ENCODE data around the gene EIF4EBP2. TPM values are rescaled to one million over a fixed set of nuclear protein-coding genes. Genes with fewer than 3 reads are reported as not detected.

The EIF4EBP2 gene
- total and polyA plus RNA-seq, 9 donors: 32.9 to 69.8 (median 61.6) TPM

GRCh38 chr10:70404787-70405036 lies 767 bp downstream of the EIF4EBP2 start:
- Histone ChIP-seq H3K4me1 (ENCODE audit: control insufficient read depth, insufficient read depth, low read length) (peaks cover 25% of the 10 kb centered on the region), H3K4me3 (ENCODE audit: low read length) (peak overlapping the region; percentile 86), H3K27ac (ENCODE audit: low read length) (peak overlapping the region; percentile 83), H3K27me3 (ENCODE audit: control insufficient read depth, insufficient read depth, low read length) (no peaks in the 10 kb centered on the region), H3K9me3 (replicated peaks; ENCODE audit: control insufficient read depth, low read depth, low read length) (no peaks in the 10 kb centered on the region), H3K36me3 (ENCODE audit: control insufficient read depth, insufficient read depth, low read length) (no peaks in the 10 kb centered on the region)
- peak; percentile 59 for DNase-seq
- WGBS (ENCODE audit: insufficient coverage): 0% methylated on average over 4 of the region's 11 CpGs

- Histone ChIP-seq H3K4me1 (ENCODE audit: control insufficient read depth, insufficient read depth, low read length) (peaks cover 25% of the 10 kb centered on the region), H3K27ac (ENCODE audit: low read length) (peak overlapping the region; percentile 83), H3K36me3 (ENCODE audit: control insufficient read depth, insufficient read depth, low read length) (no peaks in the 10 kb centered on the region), H3K9me3 (replicated peaks; ENCODE audit: control insufficient read depth, low read depth, low read length) (no peaks in the 10 kb centered on the region), H3K27me3 (ENCODE audit: control insufficient read depth, insufficient read depth, low read length) (no peaks in the 10 kb centered on the region), H3K4me3 (ENCODE audit: low read length) (peak overlapping the region; percentile 86)
- peak; percentile 97 for DNase-seq
- 2% methylated on average over 14 of the region's 18 CpGs for WGBS (ENCODE audit: insufficient coverage)
These were observed 1.3 kb downstream of the EIF4EBP2 start for GRCh38 chr10:70405037-70405824.

- H3K4me3 ChIP-seq (ENCODE audit: low read length): no peak overlapping the region
- no peaks in the 10 kb centered on the region for H3K36me3 ChIP-seq (ENCODE audit: control insufficient read depth, insufficient read depth, low read length)
- no peak overlapping the region for H3K27ac ChIP-seq (ENCODE audit: low read length)
- 95% methylated on average over 3 of the region's 3 CpGs for WGBS (ENCODE audit: insufficient coverage)
- no peaks in the 10 kb centered on the region for H3K27me3 ChIP-seq (ENCODE audit: control insufficient read depth, insufficient read depth, low read length)
- peaks cover 18% of the 10 kb centered on the region for H3K4me1 ChIP-seq (ENCODE audit: control insufficient read depth, insufficient read depth, low read length)
- no peaks in the 10 kb centered on the region for H3K9me3 ChIP-seq (replicated peaks; ENCODE audit: control insufficient read depth, low read depth, low read length)
- DNase-seq: no peak
These were observed 5.8 kb downstream of the EIF4EBP2 start for GRCh38 chr10:70409772-70410171.

GRCh38 chr10:70410608-70411007 lies 6.7 kb downstream of the EIF4EBP2 start:
- WGBS (ENCODE audit: insufficient coverage): no CpG with 5 or more reads among the region's 1 CpG
- peaks cover 10% of the 10 kb centered on the region for H3K4me1 ChIP-seq (ENCODE audit: control insufficient read depth, insufficient read depth, low read length)
- H3K27me3 ChIP-seq (ENCODE audit: control insufficient read depth, insufficient read depth, low read length): no peaks in the 10 kb centered on the region
- H3K36me3 ChIP-seq (ENCODE audit: control insufficient read depth, insufficient read depth, low read length): no peaks in the 10 kb centered on the region
- no peak for DNase-seq
- H3K27ac ChIP-seq (ENCODE audit: low read length): no peak overlapping the region
- no peak overlapping the region for H3K4me3 ChIP-seq (ENCODE audit: low read length)
- no peaks in the 10 kb centered on the region for H3K9me3 ChIP-seq (replicated peaks; ENCODE audit: control insufficient read depth, low read depth, low read length)

- no CpG with 5 or more reads among the region's 4 CpGs for WGBS (ENCODE audit: insufficient coverage)
- H3K4me1 ChIP-seq (ENCODE audit: control insufficient read depth, insufficient read depth, low read length): peaks cover 4% of the 10 kb centered on the region
These were observed 8.4 kb downstream of the EIF4EBP2 start for GRCh38 chr10:70412356-70412755.

GRCh38 chr10:70417568-70417967 lies 13.6 kb downstream of the EIF4EBP2 start:
- Histone ChIP-seq H3K4me1 (ENCODE audit: control insufficient read depth, insufficient read depth, low read length) (no peaks in the 10 kb centered on the region), H3K9me3 (replicated peaks; ENCODE audit: control insufficient read depth, low read depth, low read length) (no peaks in the 10 kb centered on the region), H3K27ac (ENCODE audit: low read length) (no peak overlapping the region), H3K4me3 (ENCODE audit: low read length) (no peak overlapping the region), H3K27me3 (ENCODE audit: control insufficient read depth, insufficient read depth, low read length) (no peaks in the 10 kb centered on the region), H3K36me3 (ENCODE audit: control insufficient read depth, insufficient read depth, low read length) (peaks cover 26% of the 10 kb centered on the region)
- no CpG with 5 or more reads among the region's 1 CpG for WGBS (ENCODE audit: insufficient coverage)
- no peak for DNase-seq

More at GRCh38 chr10:70412356-70412755, 8.4 kb downstream of the EIF4EBP2 start:
- Histone ChIP-seq H3K36me3 (ENCODE audit: control insufficient read depth, insufficient read depth, low read length) (no peaks in the 10 kb centered on the region), H3K27ac (ENCODE audit: low read length) (no peak overlapping the region), H3K4me3 (ENCODE audit: low read length) (no peak overlapping the region), H3K9me3 (replicated peaks; ENCODE audit: control insufficient read depth, low read depth, low read length) (no peaks in the 10 kb centered on the region), H3K27me3 (ENCODE audit: control insufficient read depth, insufficient read depth, low read length) (no peaks in the 10 kb centered on the region)
- no peak for DNase-seq

GRCh38 chr10:70418229-70418628 lies 14.3 kb downstream of the EIF4EBP2 start:
- Histone ChIP-seq H3K36me3 (ENCODE audit: control insufficient read depth, insufficient read depth, low read length) (peaks cover 31% of the 10 kb centered on the region), H3K27ac (ENCODE audit: low read length) (no peak overlapping the region), H3K27me3 (ENCODE audit: control insufficient read depth, insufficient read depth, low read length) (no peaks in the 10 kb centered on the region), H3K4me3 (ENCODE audit: low read length) (no peak overlapping the region), H3K9me3 (replicated peaks; ENCODE audit: control insufficient read depth, low read depth, low read length) (no peaks in the 10 kb centered on the region), H3K4me1 (ENCODE audit: control insufficient read depth, insufficient read depth, low read length) (no peaks in the 10 kb centered on the region)
- no peak for DNase-seq
- WGBS (ENCODE audit: insufficient coverage): no CpG with 5 or more reads among the region's 1 CpG

- H3K36me3 ChIP-seq (ENCODE audit: control insufficient read depth, insufficient read depth, low read length): peaks cover 33% of the 10 kb centered on the region
- WGBS (ENCODE audit: insufficient coverage): 100% methylated on average over 2 of the region's 3 CpGs
- no peak overlapping the region for H3K27ac ChIP-seq (ENCODE audit: low read length)
- no peak for DNase-seq
- H3K4me3 ChIP-seq (ENCODE audit: low read length): no peak overlapping the region
- H3K4me1 ChIP-seq (ENCODE audit: control insufficient read depth, insufficient read depth, low read length): no peaks in the 10 kb centered on the region
- H3K27me3 ChIP-seq (ENCODE audit: control insufficient read depth, insufficient read depth, low read length): no peaks in the 10 kb centered on the region
- no peaks in the 10 kb centered on the region for H3K9me3 ChIP-seq (replicated peaks; ENCODE audit: control insufficient read depth, low read depth, low read length)
These were observed 14.8 kb downstream of the EIF4EBP2 start for GRCh38 chr10:70418713-70419112.

- Histone ChIP-seq H3K4me3 (ENCODE audit: low read length) (no peak overlapping the region), H3K27me3 (ENCODE audit: control insufficient read depth, insufficient read depth, low read length) (no peaks in the 10 kb centered on the region), H3K9me3 (replicated peaks; ENCODE audit: control insufficient read depth, low read depth, low read length) (no peaks in the 10 kb centered on the region), H3K4me1 (ENCODE audit: control insufficient read depth, insufficient read depth, low read length) (peaks cover 34% of the 10 kb centered on the region), H3K36me3 (ENCODE audit: control insufficient read depth, insufficient read depth, low read length) (peaks cover 63% of the 10 kb centered on the region), H3K27ac (ENCODE audit: low read length) (no peak overlapping the region)
- no CpG with 5 or more reads among the region's 3 CpGs for WGBS (ENCODE audit: insufficient coverage)
- no peak for DNase-seq
These were observed 20.4 kb downstream of the EIF4EBP2 start for GRCh38 chr10:70424320-70424719.

- Histone ChIP-seq H3K9me3 (replicated peaks; ENCODE audit: control insufficient read depth, low read depth, low read length) (no peaks in the 10 kb centered on the region), H3K4me3 (ENCODE audit: low read length) (no peak overlapping the region), H3K27ac (ENCODE audit: low read length) (no peak overlapping the region), H3K27me3 (ENCODE audit: control insufficient read depth, insufficient read depth, low read length) (no peaks in the 10 kb centered on the region), H3K36me3 (ENCODE audit: control insufficient read depth, insufficient read depth, low read length) (peaks cover 63% of the 10 kb centered on the region), H3K4me1 (ENCODE audit: control insufficient read depth, insufficient read depth, low read length) (peaks cover 41% of the 10 kb centered on the region)
- WGBS (ENCODE audit: insufficient coverage): 60% methylated on average over 2 of the region's 3 CpGs
- DNase-seq: no peak
These were observed 21.2 kb downstream of the EIF4EBP2 start for GRCh38 chr10:70425096-70425495.

GRCh38 chr10:70426823-70427222 lies 22.9 kb downstream of the EIF4EBP2 start:
- no peaks in the 10 kb centered on the region for H3K9me3 ChIP-seq (replicated peaks; ENCODE audit: control insufficient read depth, low read depth, low read length)
- H3K36me3 ChIP-seq (ENCODE audit: control insufficient read depth, insufficient read depth, low read length): peaks cover 52% of the 10 kb centered on the region
- no peak overlapping the region for H3K4me3 ChIP-seq (ENCODE audit: low read length)
- H3K27me3 ChIP-seq (ENCODE audit: control insufficient read depth, insufficient read depth, low read length): no peaks in the 10 kb centered on the region
- H3K27ac ChIP-seq (ENCODE audit: low read length): peak overlapping the region; percentile 59
- H3K4me1 ChIP-seq (ENCODE audit: control insufficient read depth, insufficient read depth, low read length): peaks cover 58% of the 10 kb centered on the region
- WGBS (ENCODE audit: insufficient coverage): 93% methylated on average over 3 of the region's 3 CpGs
- peak; percentile 86 for DNase-seq
